Activated naive CD8-positive, alpha-beta T cell treated with anti-CD3 and anti-CD28 coated beads for 36 hours (primary cell): ENCODE data around the gene DAB1. TPM values are rescaled to one million over a fixed set of nuclear protein-coding genes. Genes with fewer than 3 reads are reported as not detected.
"Not testable (repeated sequence)": the region's sequence is repeated elsewhere in the genome, so short reads cannot be mapped to it uniquely, and the experiment has no call there.

Experiments used
- DNase-seq: peaks from one replicate; pipeline ENCODE4 v3.0.0; 2021
- H3K27ac Mint-ChIP-seq: one replicate; pipeline ENCODE4 v1.8.0; 2022; ENCODE audit warnings: mild to moderate bottlenecking, moderate library complexity, mixed read lengths
- H3K27me3 Mint-ChIP-seq: one replicate; pipeline ENCODE4 v1.8.0; 2022; ENCODE audit warnings: mild to moderate bottlenecking, mixed read lengths
- H3K36me3 Mint-ChIP-seq: one replicate; pipeline ENCODE4 v1.8.0; 2021; ENCODE audit warnings: mild to moderate bottlenecking, mixed read lengths
- H3K4me1 Mint-ChIP-seq: one replicate; pipeline ENCODE4 v1.8.0; 2021; ENCODE audit warnings: mixed read lengths
- H3K4me3 Mint-ChIP-seq: one replicate; pipeline ENCODE4 v1.8.0; 2022; ENCODE audit warnings: mild to moderate bottlenecking, moderate library complexity, mixed read lengths
- H3K9me3 Mint-ChIP-seq: one replicate; pipeline ENCODE4 v1.8.0; 2022; ENCODE audit warnings: mixed read lengths
- total RNA-seq, 2 experiments: library from RNA; stranded (reverse); gene quantifications; one replicate each; pipeline ENCODE4 v1.2.3, GENCODE V29; 2021

The DAB1 gene
- total RNA-seq, 2 experiments from 2014 or later = not detected

- H3K9me3 Mint-ChIP-seq = peaks cover 12% of the 10 kb centered on the region
- no peak for DNase-seq
- no peak overlapping the region for H3K27ac Mint-ChIP-seq
- peaks cover 13% of the 10 kb centered on the region for H3K27me3 Mint-ChIP-seq
- no peak overlapping the region for H3K4me3 Mint-ChIP-seq
- no peaks in the 10 kb centered on the region for H3K4me1 Mint-ChIP-seq
- H3K36me3 Mint-ChIP-seq = no peaks in the 10 kb centered on the region
These were observed 62.9 kb downstream of the DAB1 start for GRCh38 chr1:57360846-57361407.

DNA sequence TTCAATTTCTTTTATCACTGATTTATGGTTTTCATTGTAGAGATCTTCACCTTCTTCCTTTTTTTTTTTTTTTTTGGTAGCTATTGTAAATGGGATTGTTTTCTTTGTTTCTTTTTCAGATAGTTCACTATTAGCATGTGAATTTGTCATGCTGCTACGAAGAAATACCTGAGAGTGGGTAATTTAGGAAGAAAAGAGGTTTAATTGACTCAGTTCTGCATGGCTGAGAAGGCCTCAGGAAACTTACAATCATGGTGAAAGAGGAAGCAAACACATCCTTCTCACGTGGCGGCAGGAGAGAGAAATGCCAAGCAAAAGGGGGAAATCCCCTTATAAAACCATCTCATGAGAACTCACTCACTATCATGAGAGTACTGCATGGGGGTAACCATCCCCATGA, 66.4 kb downstream of the DAB1 start:
- peaks cover 20% of the 10 kb centered on the region for H3K27me3 Mint-ChIP-seq
- DNase-seq = no peak
- no peaks in the 10 kb centered on the region for H3K36me3 Mint-ChIP-seq
- no peak overlapping the region for H3K4me3 Mint-ChIP-seq
- no peak overlapping the region for H3K27ac Mint-ChIP-seq
- H3K9me3 Mint-ChIP-seq = peaks cover 12% of the 10 kb centered on the region
- no peaks in the 10 kb centered on the region for H3K4me1 Mint-ChIP-seq

DNA sequence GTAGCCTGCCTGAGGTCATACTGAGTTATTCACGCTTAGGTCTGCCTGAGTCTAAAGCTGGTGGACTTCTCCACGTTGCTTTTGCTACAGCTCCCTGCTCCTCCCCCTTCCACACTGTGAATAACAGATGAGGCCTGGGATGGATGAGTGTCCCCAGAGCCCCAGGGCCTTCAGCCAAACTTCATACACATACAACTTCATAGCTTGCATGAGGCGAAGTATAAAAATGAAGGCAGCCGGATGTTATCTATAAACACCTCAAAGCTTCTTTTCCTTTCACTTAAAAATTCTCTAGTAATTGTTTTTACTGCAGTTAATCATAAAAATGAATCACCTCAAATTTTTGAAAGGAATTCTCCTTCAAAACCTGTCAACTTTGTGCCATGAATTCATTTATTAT, 70.2 kb downstream of the DAB1 start:
- Mint-ChIP-seq H3K36me3 (no peaks in the 10 kb centered on the region), H3K4me1 (no peaks in the 10 kb centered on the region), H3K27ac (no peak overlapping the region), H3K4me3 (no peak overlapping the region), H3K27me3 (peaks cover 18% of the 10 kb centered on the region), H3K9me3 (peaks cover 6% of the 10 kb centered on the region)
- no peak for DNase-seq

- no peak for DNase-seq
- no peak overlapping the region for H3K27ac Mint-ChIP-seq
- H3K4me3 Mint-ChIP-seq = no peak overlapping the region
- peaks cover 11% of the 10 kb centered on the region for H3K27me3 Mint-ChIP-seq
- no peaks in the 10 kb centered on the region for H3K9me3 Mint-ChIP-seq
- no peaks in the 10 kb centered on the region for H3K36me3 Mint-ChIP-seq
- no peaks in the 10 kb centered on the region for H3K4me1 Mint-ChIP-seq
These were observed 73.2 kb downstream of the DAB1 start for GRCh38 chr1:57350610-57351009.

GRCh38 chr1:57348921-57349320, 74.9 kb downstream of the DAB1 start:
- Mint-ChIP-seq H3K27me3 (peaks cover 4% of the 10 kb centered on the region), H3K4me1 (no peaks in the 10 kb centered on the region), H3K9me3 (no peaks in the 10 kb centered on the region), H3K27ac (no peak overlapping the region), H3K4me3 (no peak overlapping the region), H3K36me3 (no peaks in the 10 kb centered on the region)
- no peak for DNase-seq

DNA sequence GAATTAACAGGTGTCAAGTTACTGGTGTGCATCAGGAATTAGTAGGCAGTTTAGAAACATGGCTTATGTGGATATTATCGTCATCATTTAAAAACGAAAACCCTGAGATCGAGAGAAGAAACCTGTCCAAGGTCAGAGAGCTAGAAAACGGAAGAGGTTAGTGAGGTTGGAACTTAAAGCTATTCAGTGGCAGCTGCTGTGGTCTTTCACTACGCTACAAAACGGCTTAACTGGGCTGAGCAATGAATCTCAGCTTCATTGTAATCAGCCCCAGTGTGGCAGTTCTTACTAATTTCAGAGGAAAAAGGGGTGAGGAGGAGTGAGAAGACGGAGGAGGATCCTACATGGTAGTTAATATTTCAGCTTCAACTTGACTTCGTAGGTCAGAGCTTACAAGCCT, 77.9 kb downstream of the DAB1 start:
- Mint-ChIP-seq H3K4me3 (no peak overlapping the region), H3K27ac (no peak overlapping the region), H3K27me3 (no peaks in the 10 kb centered on the region), H3K36me3 (no peaks in the 10 kb centered on the region), H3K9me3 (no peaks in the 10 kb centered on the region), H3K4me1 (no peaks in the 10 kb centered on the region)
- no peak for DNase-seq

DNA sequence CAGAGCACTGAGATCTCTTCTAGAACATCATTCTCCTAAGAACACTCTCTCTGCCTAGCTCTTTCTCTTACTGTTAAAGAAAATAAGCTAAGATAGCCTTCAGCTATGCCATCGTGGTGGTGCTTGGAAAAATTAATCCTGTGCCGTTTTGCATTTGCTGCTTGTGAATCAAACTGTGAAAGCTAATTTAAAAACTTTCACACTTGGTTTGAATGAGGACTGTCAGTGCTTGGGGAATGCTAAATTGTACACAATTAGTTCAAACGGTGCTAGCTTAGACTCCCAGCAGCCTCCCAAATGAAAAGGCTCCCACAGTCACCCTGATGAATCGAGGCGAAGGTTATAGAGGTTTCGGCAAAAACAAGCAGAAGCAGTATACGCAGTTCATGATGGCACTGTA, 79.6 kb downstream of the DAB1 start:
- Mint-ChIP-seq H3K4me1 (no peaks in the 10 kb centered on the region), H3K4me3 (no peak overlapping the region), H3K36me3 (no peaks in the 10 kb centered on the region), H3K27ac (no peak overlapping the region), H3K27me3 (no peaks in the 10 kb centered on the region), H3K9me3 (no peaks in the 10 kb centered on the region)
- DNase-seq = no peak

DNA sequence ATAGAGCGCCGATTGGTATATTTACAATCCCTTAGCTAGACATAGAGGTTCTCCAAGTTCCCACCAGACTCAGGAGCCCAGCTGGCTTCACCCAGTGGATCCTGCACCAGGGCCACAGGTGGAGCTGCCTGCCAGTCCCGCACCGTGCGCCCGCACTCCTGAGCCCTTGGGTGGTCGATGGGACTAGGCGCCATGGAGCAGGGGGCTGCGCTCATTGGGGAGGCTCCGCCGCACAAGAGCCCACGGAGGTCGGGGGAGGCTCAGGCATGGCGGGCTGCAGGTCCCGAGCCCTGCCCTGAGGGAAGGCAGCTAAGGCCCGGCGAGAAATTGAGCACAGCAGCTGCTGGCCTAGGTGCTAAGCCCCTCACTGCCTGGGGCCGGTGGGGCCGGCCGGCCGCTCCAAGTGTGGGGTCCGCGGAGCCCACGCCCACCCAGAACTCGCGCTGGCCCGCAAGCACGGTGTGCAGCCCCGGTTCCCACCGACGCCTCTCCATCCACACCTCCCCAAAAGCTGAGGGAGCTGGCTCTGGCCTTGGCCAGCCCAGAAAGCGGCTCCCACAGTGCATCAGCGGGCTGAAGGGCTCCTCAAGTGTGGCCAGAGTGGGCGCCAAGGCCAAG, 80.5 kb downstream of the DAB1 start:
- H3K9me3 Mint-ChIP-seq, H3K27me3 Mint-ChIP-seq, H3K27ac Mint-ChIP-seq, DNase-seq, H3K36me3 Mint-ChIP-seq, H3K4me3 Mint-ChIP-seq, H3K4me1 Mint-ChIP-seq: not testable (repeated sequence)

GRCh38 chr1:57341721-57342120, 82.1 kb downstream of the DAB1 start:
- Mint-ChIP-seq H3K27ac (no peak overlapping the region), H3K4me1 (no peaks in the 10 kb centered on the region), H3K36me3 (no peaks in the 10 kb centered on the region), H3K27me3 (no peaks in the 10 kb centered on the region), H3K9me3 (no peaks in the 10 kb centered on the region), H3K4me3 (no peak overlapping the region)
- DNase-seq = no peak

GRCh38 chr1:57340334-57341070, 83.4 kb downstream of the DAB1 start:
- Mint-ChIP-seq H3K4me1 (no peaks in the 10 kb centered on the region), H3K4me3 (no peak overlapping the region), H3K27me3 (no peaks in the 10 kb centered on the region), H3K9me3 (no peaks in the 10 kb centered on the region), H3K36me3 (no peaks in the 10 kb centered on the region), H3K27ac (no peak overlapping the region)
- no peak for DNase-seq

DNA sequence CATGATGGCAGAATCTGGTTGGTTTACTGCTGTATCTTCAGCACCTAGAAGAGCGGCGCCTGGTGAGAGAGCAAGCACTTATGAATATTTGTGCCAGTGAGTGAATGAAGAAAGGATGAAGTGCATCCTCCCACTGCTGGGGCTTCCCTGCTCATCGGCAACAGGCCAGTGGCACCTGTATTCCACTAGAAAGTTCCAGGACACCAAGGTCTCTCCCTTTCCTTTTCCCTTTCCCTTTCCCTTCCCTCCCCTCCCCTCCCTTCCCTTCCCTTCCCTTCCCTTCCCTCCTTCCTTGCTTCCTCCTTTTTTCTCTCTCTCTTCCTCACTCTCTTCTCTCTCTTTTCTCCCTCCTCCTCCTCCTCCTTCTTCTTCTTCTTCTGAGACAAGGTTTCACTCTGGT, 86.2 kb downstream of the DAB1 start:
- Mint-ChIP-seq H3K9me3 (peaks cover 1% of the 10 kb centered on the region), H3K36me3 (no peaks in the 10 kb centered on the region), H3K4me1 (no peaks in the 10 kb centered on the region), H3K27ac (no peak overlapping the region), H3K4me3 (no peak overlapping the region), H3K27me3 (no peaks in the 10 kb centered on the region)
- DNase-seq = no peak

DNA sequence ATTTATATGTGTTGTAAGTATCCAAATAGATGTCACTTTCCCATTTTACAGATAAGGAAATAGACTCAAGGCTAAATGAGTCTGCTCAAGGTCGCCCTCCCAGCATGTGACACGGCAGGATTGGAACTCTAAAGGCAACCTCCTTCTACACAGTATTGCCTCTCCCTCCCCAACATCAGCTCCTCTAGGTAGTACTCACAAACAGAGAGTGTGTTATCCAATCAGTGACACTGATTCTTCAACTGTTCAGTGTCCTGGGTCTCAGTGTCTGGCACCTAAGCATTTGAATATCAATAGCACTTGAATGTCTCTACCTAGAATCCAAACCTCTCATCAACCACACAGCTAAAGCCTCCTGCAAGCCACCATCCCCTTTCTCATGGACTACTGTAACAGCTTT, 87.1 kb downstream of the DAB1 start:
- H3K27ac Mint-ChIP-seq = no peak overlapping the region
- H3K27me3 Mint-ChIP-seq = no peaks in the 10 kb centered on the region
- no peaks in the 10 kb centered on the region for H3K36me3 Mint-ChIP-seq
- H3K4me1 Mint-ChIP-seq = no peaks in the 10 kb centered on the region
- H3K4me3 Mint-ChIP-seq = no peak overlapping the region
- DNase-seq = no peak
- H3K9me3 Mint-ChIP-seq = peaks cover 1% of the 10 kb centered on the region

GRCh38 chr1:57331620-57332019, 92.2 kb downstream of the DAB1 start:
- Mint-ChIP-seq H3K27me3 (no peaks in the 10 kb centered on the region), H3K4me3 (no peak overlapping the region), H3K4me1 (no peaks in the 10 kb centered on the region), H3K27ac (no peak overlapping the region), H3K36me3 (no peaks in the 10 kb centered on the region), H3K9me3 (peaks cover 1% of the 10 kb centered on the region)
- no peak for DNase-seq

- Mint-ChIP-seq H3K27ac (no peak overlapping the region), H3K4me3 (no peak overlapping the region)
These were observed 93.9 kb downstream of the DAB1 start for GRCh38 chr1:57329937-57330336.

DNA sequence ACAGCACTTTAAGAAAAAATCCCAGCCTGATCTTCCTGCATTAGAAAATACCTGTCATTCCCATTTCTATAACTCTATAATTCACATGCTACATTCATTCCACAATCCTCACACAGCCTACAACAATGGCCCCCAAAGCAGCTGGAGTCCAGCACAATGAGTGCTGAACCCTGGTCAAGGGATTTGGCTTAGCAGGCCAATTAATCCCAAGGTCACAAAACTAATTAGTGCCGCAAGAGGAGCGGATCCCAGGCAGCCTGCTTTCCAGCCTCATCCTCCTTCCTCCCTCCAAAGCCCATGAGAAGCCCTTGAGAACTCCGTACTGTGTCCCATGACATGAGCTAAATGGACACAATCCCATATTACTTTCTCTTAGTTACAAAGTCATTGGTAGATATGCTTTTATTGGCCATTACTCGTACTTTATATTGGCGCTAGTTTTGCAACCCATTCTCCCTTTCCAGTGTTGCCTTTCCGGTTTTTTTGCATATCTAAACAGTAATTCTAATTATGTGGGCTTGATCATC, 94.8 kb downstream of the DAB1 start:
- H3K27me3 Mint-ChIP-seq = no peaks in the 10 kb centered on the region
- H3K4me1 Mint-ChIP-seq = no peaks in the 10 kb centered on the region
- H3K9me3 Mint-ChIP-seq = peaks cover 1% of the 10 kb centered on the region
- no peak for DNase-seq
- H3K36me3 Mint-ChIP-seq = no peaks in the 10 kb centered on the region
- no peak overlapping the region for H3K27ac Mint-ChIP-seq
- H3K4me3 Mint-ChIP-seq = no peak overlapping the region

More at GRCh38 chr1:57329937-57330336, 93.9 kb downstream of the DAB1 start:
- Mint-ChIP-seq H3K4me1 (no peaks in the 10 kb centered on the region), H3K9me3 (peaks cover 1% of the 10 kb centered on the region), H3K36me3 (no peaks in the 10 kb centered on the region), H3K27me3 (no peaks in the 10 kb centered on the region)
- no peak for DNase-seq

GRCh38 chr1:57327946-57328345, 95.9 kb downstream of the DAB1 start:
- H3K9me3 Mint-ChIP-seq = peaks cover 1% of the 10 kb centered on the region

More at GRCh38 chr1:57327946-57328345, 95.9 kb downstream of the DAB1 start:
- Mint-ChIP-seq H3K27ac (no peak overlapping the region), H3K4me1 (no peaks in the 10 kb centered on the region), H3K27me3 (no peaks in the 10 kb centered on the region), H3K36me3 (no peaks in the 10 kb centered on the region), H3K4me3 (no peak overlapping the region)
- no peak for DNase-seq
